A549 (cell line): ENCODE measurements around the gene CD96. TPM values are rescaled to one million over a fixed set of nuclear protein-coding genes. Genes with fewer than 3 reads are reported as not detected.
A peak's percentile ranks its signal among the peaks of the same experiment; 100 is the strongest.

ENCODE experiments used
- ATAC-seq, 2 experiments: fragments of 200-7000 bp in 1 of 2; fragments of >200 bp in 1 of 2; cut with Nextera tagmentation in 1 of 2; cut with Tn5 transposase in 1 of 2; 3 replicates each; pipeline versions ENCODE4 v1.8.0 to v1.9.1; 2018 to 2020; ENCODE audit warnings: mild to moderate bottlenecking in 1 of 2, moderate library complexity in 1 of 2
- CTCF ChIA-PET: fragments of 300-600 bp; sonication (Branson Sonifier 250); formaldehyde crosslinking; extraction: SDS; loops from one replicate; lab custom pipeline; 2021; ENCODE audit warnings: antibody characterized with exemption, inconsistent platforms; lab: Yijun Ruan, JAX
- POLR2A ChIA-PET: fragments of 350-600 bp; formaldehyde crosslinking; extraction: SDS; loops from one replicate; lab custom pipeline; 2021; ENCODE audit warnings: antibody characterized with exemption, inconsistent platforms; lab: Yijun Ruan, JAX
- DNase-seq, 2 experiments: peaks; one replicate each; pipeline versions ENCODE4 v3.0.0 to v3.0.0-alpha.2; 2011 to 2016; ENCODE audit warnings: low read depth in 1 of 2, low spot score in 1 of 2
- FAIRE-seq: peaks from 2 replicates; lab custom pipeline; 2011; peaks lifted over from hg19 to GRCh38; lab: Jason Lieb, UNC
- H3K27ac ChIP-seq, 2 experiments: fragments of >200 bp; sonication (Bioruptor Twin); formaldehyde crosslinking; 3 replicates each; pipeline ENCODE4 v1.5.1; 2016 to 2017
- H3K4me1 ChIP-seq: fragments of >200 bp; sonication (Bioruptor Twin); formaldehyde crosslinking; 3 replicates; pipeline ENCODE4 v1.6.1; 2016
- H3K4me2 ChIP-seq: fragments of >200 bp; sonication (Bioruptor Twin); formaldehyde crosslinking; 3 replicates; pipeline ENCODE4 v1.6.1; 2016
- H3K4me3 ChIP-seq: fragments of >200 bp; sonication (Bioruptor Twin); formaldehyde crosslinking; 3 replicates; pipeline ENCODE4 v1.5.1; 2016
- H3K9me3 ChIP-seq: fragments of >200 bp; sonication (Bioruptor Twin); formaldehyde crosslinking; 3 replicates; pipeline ENCODE4 v1.6.1; 2016
- CBX8 ChIP-seq: fragments of 200-600 bp; sonication (generic); IDR thresholded peaks from 2 replicates; pipeline ENCODE4 v1.6.1; 2016
- CTCF ChIP-seq: fragments of >200 bp; sonication (Bioruptor Twin); formaldehyde crosslinking; IDR thresholded peaks from 3 replicates; pipeline ENCODE4 v1.5.1; 2016
- EHMT2 ChIP-seq: fragments of 200-600 bp; sonication (generic); IDR thresholded peaks from 2 replicates; pipeline ENCODE4 v1.6.1; 2016; ENCODE audit warnings: antibody characterized with exemption, low read depth, mild to moderate bottlenecking, moderate library complexity
- EP300 ChIP-seq, 2 experiments: fragments of >200 bp; sonication (Bioruptor Twin); formaldehyde crosslinking; IDR thresholded peaks; 2 replicates in 1 of 2; 3 replicates in 1 of 2; pipeline ENCODE4 v1.6.1; 2016 to 2017
- ESRRA ChIP-seq: fragments of 150-350 bp; IDR thresholded peaks from 2 replicates; pipeline ENCODE4 v1.6.1; 2014; ENCODE audit warnings: mild to moderate bottlenecking, low read length, borderline replicate concordance
- GATA3 ChIP-seq: IDR thresholded peaks from 2 replicates; pipeline ENCODE4 v1.6.1; 2012; ENCODE audit warnings: borderline replicate concordance
- HOXA7 ChIP-seq: fragments of 250-450 bp; sonication (Bioruptor Pico); IDR thresholded peaks from 2 replicates; pipeline ENCODE4 v1.5.0; 2020; ENCODE audit warnings: mild to moderate bottlenecking, moderate library complexity
- JUN ChIP-seq, 2 experiments: fragments of >200 bp; sonication (Bioruptor Twin); formaldehyde crosslinking; IDR thresholded peaks; 2 replicates in 1 of 2; 3 replicates in 1 of 2; pipeline ENCODE4 v1.6.1; 2016 to 2017
- JUNB ChIP-seq: fragments of >200 bp; sonication (Bioruptor Twin); formaldehyde crosslinking; IDR thresholded peaks from 2 replicates; pipeline ENCODE4 v1.6.1; 2016
- KDM1A ChIP-seq: fragments of 200-600 bp; sonication (generic); IDR thresholded peaks from 2 replicates; pipeline ENCODE4 v1.6.1; 2016; ENCODE audit warnings: low read depth, mild to moderate bottlenecking
- KDM5A ChIP-seq: fragments of 200-600 bp; sonication (generic); IDR thresholded peaks from 2 replicates; pipeline ENCODE4 v1.6.1; 2016; ENCODE audit warnings: antibody characterized with exemption, mild to moderate bottlenecking
- MAFK ChIP-seq: fragments of 450-650 bp; IDR thresholded peaks from 2 replicates; pipeline ENCODE4 v1.6.1; 2014; ENCODE audit not compliant: partially characterized antibody
- PBX3 ChIP-seq: IDR thresholded peaks from 2 replicates; pipeline ENCODE4 v1.6.1; 2012
- RAD21 ChIP-seq, 2 experiments: fragments of >200 bp in 1 of 2; sonication (Bioruptor Twin) in 1 of 2; formaldehyde crosslinking in 1 of 2; IDR thresholded peaks in 1 of 2; conservative IDR thresholded peaks in 1 of 2; 2 replicates in 1 of 2; 3 replicates in 1 of 2; pipeline ENCODE4 v1.6.1; 2012 to 2018; ENCODE audit warnings: inconsistent platforms in 1 of 2
- RARB ChIP-seq: fragments of 250-450 bp; sonication (Bioruptor Pico); IDR thresholded peaks from 2 replicates; pipeline ENCODE4 v1.8.0; 2021; ENCODE audit warnings: mild to moderate bottlenecking, moderate library complexity
- RFX5 ChIP-seq: fragments of 450-650 bp; IDR thresholded peaks from 2 replicates; pipeline ENCODE4 v1.7.1; 2014; ENCODE audit warnings: antibody characterized with exemption, mild to moderate bottlenecking, moderate library complexity
- SMC3 ChIP-seq: fragments of >200 bp; sonication (Bioruptor Twin); formaldehyde crosslinking; IDR thresholded peaks from 3 replicates; pipeline ENCODE4 v1.6.1; 2018; ENCODE audit warnings: inconsistent platforms
- SREBF2 ChIP-seq: fragments of 450-650 bp; IDR thresholded peaks from 2 replicates; pipeline ENCODE4 v1.6.1; 2014; ENCODE audit warnings: mild to moderate bottlenecking, moderate library complexity
- TP53 ChIP-seq: fragments of 250-450 bp; sonication (Bioruptor Pico); IDR thresholded peaks from 2 replicates; pipeline ENCODE4 v1.5.0; 2021; ENCODE audit warnings: mild to moderate bottlenecking, moderate library complexity
- ZC3H11A ChIP-seq: fragments of 450-650 bp; IDR thresholded peaks from 2 replicates; pipeline ENCODE4 v1.6.1; 2014; ENCODE audit warnings: antibody characterized with exemption, mild to moderate bottlenecking
- ZNF302 ChIP-seq: fragments of 250-450 bp; sonication (Bioruptor Pico); IDR thresholded peaks from 2 replicates; pipeline ENCODE4 v1.9.0; 2021; ENCODE audit warnings: inconsistent platforms, mild to moderate bottlenecking, moderate library complexity
- ZSCAN20 ChIP-seq: fragments of 250-450 bp; sonication (Bioruptor Pico); IDR thresholded peaks from 2 replicates; pipeline ENCODE4 v1.8.0; 2022; ENCODE audit warnings: mild to moderate bottlenecking, moderate library complexity
- WGBS: methylation state at CpG from one replicate; pipeline ENCODE4 v1.1.6; 2017; ENCODE audit errors: missing lambda C conversion rate; 5-methylcytosine and 5-hydroxymethylcytosine counted together
- polyA plus RNA-seq, 4 experiments: library from polyadenylated mRNA; depleted of rRNA in 3 of 4; stranded (reverse); fragments of >200 nt; fragmentation: RNase III in 1 of 4; extraction: RNeasy Plus Mini Kit Qiagen cat#74134 plus additional on column Dnase treatment in 1 of 4; gene quantifications; 2 replicates in 3 of 4; 3 replicates in 1 of 4; pipeline ENCODE4 v1.2.3, GENCODE V29; 2011 to 2017
- TF ChIP-seq, protein P1 (sequence below): fragments of 250-450 bp; sonication (Bioruptor Pico); IDR thresholded peaks from 2 replicates; pipeline ENCODE4 v1.5.0; 2020; ENCODE audit warnings: low read depth, mild to moderate bottlenecking, moderate library complexity
- TF ChIP-seq, protein P2 (sequence below): fragments of >200 bp; sonication (Bioruptor Twin); formaldehyde crosslinking; IDR thresholded peaks from 2 replicates; pipeline ENCODE4 v1.6.1; 2016

Gene CD96
- polyA plus RNA-seq, 2 of the 4 experiments (the other 2 are of a cell fraction), result not detected

DNA sequence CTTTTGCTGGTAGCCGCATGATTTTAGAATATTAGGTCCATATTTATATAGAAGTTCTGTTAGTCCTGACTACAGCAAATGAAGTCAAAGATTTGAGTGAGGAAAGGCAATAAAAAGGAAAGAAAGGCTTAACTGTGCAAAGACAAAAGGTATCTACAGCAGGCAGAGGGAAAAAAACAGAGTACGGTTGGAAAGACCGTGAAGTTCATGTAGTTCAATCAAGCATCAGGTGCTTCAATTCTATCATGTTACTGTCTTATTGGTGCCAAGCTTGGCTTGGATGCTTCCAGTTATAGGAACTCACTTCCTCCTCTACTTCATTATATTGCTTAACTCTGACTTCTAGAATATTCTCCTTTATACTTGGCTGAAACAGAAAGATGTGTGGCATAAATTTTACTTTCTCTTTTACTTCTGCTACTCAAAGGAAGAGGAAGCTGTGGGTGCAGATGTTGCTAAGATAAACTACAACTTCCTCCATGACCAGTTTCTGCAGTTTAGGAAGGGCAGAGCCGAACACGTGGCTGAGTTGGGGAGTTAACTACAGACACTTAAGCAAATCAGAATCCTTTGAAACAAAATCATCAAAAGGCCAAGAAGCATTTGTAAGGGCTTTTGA, 125.7 kb downstream of the CD96 start:
- CTCF ChIA-PET, result interaction anchor here (0.7 to 3.9 kb wide), 9 partner anchors 13 to 658 kb away, joined by 3 to 20 read pairs (median 9); no protein-coding TSS in a partner anchor
- ATAC-seq (no peak), DNase-seq (no peak), FAIRE-seq (no peak)
- peak overlapping the region in 1 of 2 experiments; percentile 58; a peak in 3 of 6 replicates for H3K27ac ChIP-seq
- H3K4me3 ChIP-seq, result no peak overlapping the region
- H3K4me1 ChIP-seq, result peaks cover 31% of the 10 kb centered on the region
- POLR2A ChIA-PET, result no interaction called here
- WGBS, result 87% methylated on average over 5 of the region's 5 CpGs
- TF ChIP-seq MAFK, result no peak
- TF ChIP-seq ZNF302 (CRISPR knock-in tag), result no peak
- no peak for TF ChIP-seq SREBF2
- TF ChIP-seq EP300 (IDR thresholded peaks at IDR 0.05), result no peak
- TF ChIP-seq GATA3, result no peak
- no peak for TF ChIP-seq ESRRA
- no peak for TF ChIP-seq ZC3H11A
- no peak for TF ChIP-seq TP53
- TF ChIP-seq RFX5, result no peak
- no peak for TF ChIP-seq EHMT2
- TF ChIP-seq, protein P1, sequence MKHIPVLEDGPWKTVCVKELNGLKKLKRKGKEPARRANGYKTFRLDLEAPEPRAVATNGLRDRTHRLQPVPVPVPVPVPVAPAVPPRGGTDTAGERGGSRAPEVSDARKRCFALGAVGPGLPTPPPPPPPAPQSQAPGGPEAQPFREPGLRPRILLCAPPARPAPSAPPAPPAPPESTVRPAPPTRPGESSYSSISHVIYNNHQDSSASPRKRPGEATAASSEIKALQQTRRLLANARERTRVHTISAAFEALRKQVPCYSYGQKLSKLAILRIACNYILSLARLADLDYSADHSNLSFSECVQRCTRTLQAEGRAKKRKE (CRISPR knock-in tag), result no peak
- no peak for TF ChIP-seq PBX3
- 0 out of 3 replicates have a peak overlapping the region, but pooled peaks have one; percentile 41 for H3K4me2 ChIP-seq
- H3K9me3 ChIP-seq, result peaks cover 5% of the 10 kb centered on the region

DNA sequence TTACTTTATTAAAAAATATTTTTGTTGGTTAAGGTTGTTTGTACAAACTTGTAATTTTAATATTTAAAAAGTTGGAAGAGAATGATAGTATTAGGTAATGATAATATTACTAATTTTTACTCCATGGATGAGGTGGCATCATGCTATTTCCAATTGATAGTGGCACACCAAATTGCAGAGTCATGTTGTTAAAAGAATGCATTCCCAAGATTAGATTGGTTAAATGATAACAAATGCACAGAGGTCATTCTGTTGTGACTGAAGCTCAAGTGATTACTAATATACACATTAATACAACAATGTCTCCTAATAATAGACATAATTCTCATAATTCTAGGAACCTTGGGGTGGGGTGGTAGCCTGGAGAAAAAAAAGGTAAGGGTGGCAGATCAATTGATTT, 126.3 kb downstream of the CD96 start:
- Histone ChIP-seq H3K27ac (peak overlapping the region; percentile 22 to 55; a peak in 4 of 6 replicates), H3K9me3 (no peaks in the 10 kb centered on the region), H3K4me1 (peaks cover 31% of the 10 kb centered on the region), H3K4me3 (no peak overlapping the region), H3K4me2 (peak overlapping the region; percentile 41)
- CTCF ChIA-PET, result interaction anchor here (0.7 to 3.9 kb wide), 17 partner anchors 13 to 469 kb away, joined by 3 to 20 read pairs (median 5); partner anchors contain the start of gene PHLDB2
- TF ChIP-seq ZC3H11A (no peak), HOXA7 (CRISPR knock-in tag) (no peak), ESRRA (no peak), ZSCAN20 (CRISPR knock-in tag) (no peak), JUNB (no peak), KDM5A (no peak), KDM1A (no peak), MAFK (peak; percentile 55), GATA3 (peak; percentile 37; the same call in 1 of the 2 replicates), CBX8 (no peak)
- TF ChIP-seq, protein P1 (CRISPR knock-in tag), result no peak
- TF ChIP-seq, protein P2, sequence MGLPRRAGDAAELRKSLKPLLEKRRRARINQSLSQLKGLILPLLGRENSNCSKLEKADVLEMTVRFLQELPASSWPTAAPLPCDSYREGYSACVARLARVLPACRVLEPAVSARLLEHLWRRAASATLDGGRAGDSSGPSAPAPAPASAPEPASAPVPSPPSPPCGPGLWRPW, result no peak
- DNase-seq, result no peak
- no peak for FAIRE-seq
- POLR2A ChIA-PET, result interaction anchor here (1.0 kb wide), 2 partner anchors 23 to 46 kb away, joined by 3 to 8 read pairs; no protein-coding TSS in a partner anchor
- ATAC-seq, result no peak

GRCh38 chr3:111668888-111669488, 127.0 kb downstream of the CD96 start:
- Histone ChIP-seq H3K4me2 (peak overlapping the region; percentile 41), H3K27ac (peak overlapping the region; percentile 43 to 64; a peak in 5 of 6 replicates), H3K4me3 (no peak overlapping the region), H3K4me1 (peaks cover 37% of the 10 kb centered on the region), H3K9me3 (no peaks in the 10 kb centered on the region)
- FAIRE-seq, result peak; percentile 94
- 21% methylated on average over 5 of the region's 5 CpGs for WGBS
- no peak for TF ChIP-seq JUN (IDR thresholded peaks at IDR 0.05)
- TF ChIP-seq RARB, result no peak
- TF ChIP-seq CTCF, result peak; percentile 86
- peak; percentile 81 for TF ChIP-seq SMC3
- TF ChIP-seq RAD21 (conservative IDR thresholded peaks at IDR 0.05 in 1 of 2, IDR thresholded peaks at IDR 0.05 in 1 of 2), result peak; percentile 91
- ATAC-seq, result peak; percentile 76 to 90
- ChIA-PET CTCF (interaction anchor here (0.6 to 4.2 kb wide), 28 partner anchors 12 to 468 kb away, joined by 3 to 27 read pairs (median 4); partner anchors contain the start of gene PHLDB2), POLR2A (interaction anchor here (1.0 kb wide), 2 partner anchors 22 to 45 kb away, joined by 3 to 8 read pairs; no protein-coding TSS in a partner anchor)
- peak; percentile 55 to 72 for DNase-seq
